GM12878 (cell line): ENCODE measurements around the gene DLST. TPM values are rescaled to one million over a fixed set of nuclear protein-coding genes. Genes with fewer than 3 reads are reported as not detected.

Source experiments
- ATAC-seq: fragments of 200-7000 bp; cut with Tn5 transposase; 3 replicates; pipeline ENCODE4 v1.9.1; 2020; ENCODE audit warnings: mild to moderate bottlenecking, moderate library complexity
- BruUV-seq: library from RNA; stranded (reverse); fragments of 400-500 nt; replicated peaks from 2 replicates; lab custom pipeline; 2021; lab: Mats Ljungman, UMichigan
- CTCF ChIA-PET: fragments of 300-600 bp; sonication (Branson Sonifier 250); formaldehyde crosslinking; extraction: SDS; loops from one replicate; lab custom pipeline; 2021; ENCODE audit warnings: inconsistent platforms; lab: Yijun Ruan, JAX
- POLR2A ChIA-PET: fragments of 350-600 bp; formaldehyde crosslinking; extraction: SDS; loops from one replicate; lab custom pipeline; 2021; ENCODE audit warnings: inconsistent platforms; lab: Charles Lee
- RAD21 ChIA-PET: fragments of 300-600 bp; sonication (Branson Sonifier 250); formaldehyde crosslinking; loops from one replicate; lab custom pipeline; 2023; ENCODE audit warnings: antibody characterized with exemption; ENCODE audit not compliant: unreplicated experiment; lab: Charles Lee
- SMC1A ChIA-PET: fragments of 300-600 bp; sonication (Branson Sonifier 250); formaldehyde crosslinking; loops from one replicate; lab custom pipeline; 2023; ENCODE audit not compliant: unreplicated experiment, uncharacterized antibody; lab: Charles Lee
- DNase-seq: peaks from one replicate; pipeline ENCODE4 v3.0.0-alpha.2; 2011; ENCODE audit warnings: low read depth, low spot score
- FAIRE-seq: peaks from 3 replicates; lab custom pipeline; 2011; peaks lifted over from hg19 to GRCh38; lab: Jason Lieb, UNC
- H2AFZ ChIP-seq: 2 replicates; pipeline ENCODE4 v1.6.0; 2011; ENCODE audit warnings: low read depth, low read length, control low read depth; ENCODE audit not compliant: control insufficient read depth
- H3K27ac ChIP-seq: 2 replicates; pipeline ENCODE4 v1.5.1; 2011; ENCODE audit warnings: control low read depth; ENCODE audit not compliant: control insufficient read depth, insufficient read depth
- H3K27me3 ChIP-seq, 2 experiments: replicated peaks in 1 of 2; 2 replicates each; pipeline versions ENCODE4 v1.6.0 to v1.6.1; 2011; ENCODE audit warnings: low read length in 1 of 2; ENCODE audit not compliant: control insufficient read depth in 2 of 2, insufficient read depth in 2 of 2
- H3K36me3 ChIP-seq, 2 experiments: 2 replicates each; pipeline ENCODE4 v1.5.1; 2011; ENCODE audit warnings: low read length in 1 of 2; ENCODE audit not compliant: control insufficient read depth in 2 of 2, insufficient read depth in 2 of 2
- H3K4me1 ChIP-seq: 2 replicates; pipeline ENCODE4 v1.6.1; 2011; ENCODE audit warnings: mild to moderate bottlenecking, low read length, moderate library complexity, mixed read lengths; ENCODE audit not compliant: control insufficient read depth, insufficient read depth
- H3K4me2 ChIP-seq: 2 replicates; pipeline ENCODE4 v1.6.0; 2011; ENCODE audit warnings: control low read depth; ENCODE audit not compliant: control insufficient read depth, insufficient read depth
- H3K4me3 ChIP-seq: fragments of 200-600 bp; sonication (generic); 2 replicates; pipeline ENCODE4 v1.5.1; 2016
- H3K79me2 ChIP-seq: 2 replicates; pipeline ENCODE4 v1.6.0; 2011; ENCODE audit warnings: low read length; ENCODE audit not compliant: control insufficient read depth, insufficient read depth
- H3K9ac ChIP-seq: 2 replicates; pipeline ENCODE4 v1.8.0; 2011; ENCODE audit warnings: low read length, control low read depth, mixed read lengths; ENCODE audit not compliant: control insufficient read depth, insufficient read depth
- H3K9me3 ChIP-seq: replicated peaks from 3 replicates; pipeline ENCODE4 v1.5.1; 2011; ENCODE audit warnings: mild to moderate bottlenecking, low read length; ENCODE audit not compliant: control insufficient read depth, insufficient read depth
- H4K20me1 ChIP-seq: 2 replicates; pipeline ENCODE4 v1.6.0; 2011; ENCODE audit not compliant: control insufficient read depth, insufficient read depth
- CBX3 ChIP-seq: fragments of 200-600 bp; sonication (generic); IDR thresholded peaks from 2 replicates; pipeline ENCODE4 v1.6.1; 2016; ENCODE audit warnings: low read depth, borderline replicate concordance
- CHD2 ChIP-seq: IDR thresholded peaks from 2 replicates; pipeline ENCODE4 v1.6.1; 2011; ENCODE audit warnings: low read depth, low read length, improper control_type of control experiment, borderline replicate concordance
- EED ChIP-seq: sonication (generic); IDR thresholded peaks from 2 replicates; pipeline ENCODE4 v1.6.1; 2016; ENCODE audit warnings: antibody characterized with exemption, low read depth
- RAD51 ChIP-seq: fragments of 450-650 bp; IDR thresholded peaks from 2 replicates; pipeline ENCODE4 v1.6.1; 2016; ENCODE audit warnings: moderate library complexity, mild to moderate bottlenecking, inconsistent platforms
- SREBF2 ChIP-seq: IDR thresholded peaks from 2 replicates; pipeline ENCODE4 v1.6.1; 2012; ENCODE audit warnings: mild to moderate bottlenecking, low read length
- WGBS: methylation state at CpG from one replicate; pipeline ENCODE4 v1.1.6; 2016; ENCODE audit warnings: low lambda C conversion rate; ENCODE audit not compliant: insufficient replicate concordance, insufficient coverage; ENCODE audit errors: missing lambda C conversion rate; 5-methylcytosine and 5-hydroxymethylcytosine counted together
- in situ Hi-C: fragments of 300-500 bp; cut with MboI; formaldehyde crosslinking; loops from 9 replicates; pipeline ENCODE4 v1.14.3; 2018; ENCODE audit warnings: mixed read lengths
- intact Hi-C: fragments of 100-400 bp; cut with micrococcal nuclease; formaldehyde crosslinking; loops from one replicate; pipeline ENCODE4 v1.14.2; 2022; ENCODE audit not compliant: unreplicated experiment
- polyA plus RNA-seq, 11 experiments: library from polyadenylated mRNA; depleted of rRNA in 4 of 11; unstranded in 6 of 11; stranded (reverse) in 5 of 11; fragments of >200 nt; fragmentation: Nextera tagmentation in 4 of 11; fragmentation: Illumina TruSeq in 1 of 11; extraction: Ambion mirVana in 4 of 11; extraction: Trizol in 1 of 11; gene quantifications; 1 replicate in 1 of 11; 2 replicates in 10 of 11; pipeline versions ENCODE4 v1.2.1 to v1.2.3, GENCODE V29; 2011 to 2016; ENCODE audit warnings: inconsistent platforms in 2 of 11, missing spikeins in 2 of 11, low read depth in 1 of 11
- total RNA-seq, 4 experiments: library from RNA; depleted of rRNA in 3 of 4; stranded (reverse); fragments of >200 nt in 3 of 4; fragmentation: Illumina TruSeq in 1 of 4; extraction: Trizol in 1 of 4; gene quantifications; 2 replicates each; pipeline versions ENCODE4 v1.2.1 to v1.2.3, GENCODE V29; 2013 to 2021
- TF ChIP-seq, protein P1 (sequence below): fragments of 450-650 bp; IDR thresholded peaks from 2 replicates; pipeline ENCODE4 v1.6.1; 2017; ENCODE audit warnings: mild to moderate bottlenecking, moderate library complexity
- TF ChIP-seq, protein P2 (sequence below): IDR thresholded peaks from 2 replicates; pipeline ENCODE4 v1.6.1; 2011; ENCODE audit warnings: borderline replicate concordance, low read depth, mild to moderate bottlenecking, moderate library complexity, mixed read lengths, low read length; ENCODE audit not compliant: insufficient read depth; ENCODE audit errors: extremely low read length

The DLST gene
- total and polyA plus RNA-seq, 10 of the 15 experiments (the other 5 are each of a cell fraction or from before 2014, with no cell fraction given), result 2.9 to 141 (median 67.7) TPM

GRCh38 chr14:74934476-74935359 is 53.0 kb downstream of the DLST start:
- H3K79me2 ChIP-seq, result no peaks in the 10 kb centered on the region
- H4K20me1 ChIP-seq, result no peaks in the 10 kb centered on the region
- ATAC-seq, result peak; percentile 53
- CTCF ChIA-PET, result interaction anchor here (0.7 to 1.5 kb wide), 6 partner anchors 8 to 74 kb away, joined by 3 to 10 read pairs (median 6); no protein-coding TSS in a partner anchor
- BruUV-seq, result no TSS peak
- no peak for TF ChIP-seq SREBF2
- TF ChIP-seq CHD2, result 0 out of 2 replicates have a peak, but pooled peaks have one; percentile 22
- TF ChIP-seq, protein P1, sequence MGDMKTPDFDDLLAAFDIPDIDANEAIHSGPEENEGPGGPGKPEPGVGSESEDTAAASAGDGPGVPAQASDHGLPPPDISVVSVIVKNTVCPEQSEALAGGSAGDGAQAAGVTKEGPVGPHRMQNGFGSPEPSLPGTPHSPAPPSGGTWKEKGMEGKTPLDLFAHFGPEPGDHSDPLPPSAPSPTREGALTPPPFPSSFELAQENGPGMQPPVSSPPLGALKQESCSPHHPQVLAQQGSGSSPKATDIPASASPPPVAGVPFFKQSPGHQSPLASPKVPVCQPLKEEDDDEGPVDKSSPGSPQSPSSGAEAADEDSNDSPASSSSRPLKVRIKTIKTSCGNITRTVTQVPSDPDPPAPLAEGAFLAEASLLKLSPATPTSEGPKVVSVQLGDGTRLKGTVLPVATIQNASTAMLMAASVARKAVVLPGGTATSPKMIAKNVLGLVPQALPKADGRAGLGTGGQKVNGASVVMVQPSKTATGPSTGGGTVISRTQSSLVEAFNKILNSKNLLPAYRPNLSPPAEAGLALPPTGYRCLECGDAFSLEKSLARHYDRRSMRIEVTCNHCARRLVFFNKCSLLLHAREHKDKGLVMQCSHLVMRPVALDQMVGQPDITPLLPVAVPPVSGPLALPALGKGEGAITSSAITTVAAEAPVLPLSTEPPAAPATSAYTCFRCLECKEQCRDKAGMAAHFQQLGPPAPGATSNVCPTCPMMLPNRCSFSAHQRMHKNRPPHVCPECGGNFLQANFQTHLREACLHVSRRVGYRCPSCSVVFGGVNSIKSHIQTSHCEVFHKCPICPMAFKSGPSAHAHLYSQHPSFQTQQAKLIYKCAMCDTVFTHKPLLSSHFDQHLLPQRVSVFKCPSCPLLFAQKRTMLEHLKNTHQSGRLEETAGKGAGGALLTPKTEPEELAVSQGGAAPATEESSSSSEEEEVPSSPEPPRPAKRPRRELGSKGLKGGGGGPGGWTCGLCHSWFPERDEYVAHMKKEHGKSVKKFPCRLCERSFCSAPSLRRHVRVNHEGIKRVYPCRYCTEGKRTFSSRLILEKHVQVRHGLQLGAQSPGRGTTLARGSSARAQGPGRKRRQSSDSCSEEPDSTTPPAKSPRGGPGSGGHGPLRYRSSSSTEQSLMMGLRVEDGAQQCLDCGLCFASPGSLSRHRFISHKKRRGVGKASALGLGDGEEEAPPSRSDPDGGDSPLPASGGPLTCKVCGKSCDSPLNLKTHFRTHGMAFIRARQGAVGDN, result peak; percentile 77; the same call in 1 of the 2 replicates
- TF ChIP-seq, protein P2, sequence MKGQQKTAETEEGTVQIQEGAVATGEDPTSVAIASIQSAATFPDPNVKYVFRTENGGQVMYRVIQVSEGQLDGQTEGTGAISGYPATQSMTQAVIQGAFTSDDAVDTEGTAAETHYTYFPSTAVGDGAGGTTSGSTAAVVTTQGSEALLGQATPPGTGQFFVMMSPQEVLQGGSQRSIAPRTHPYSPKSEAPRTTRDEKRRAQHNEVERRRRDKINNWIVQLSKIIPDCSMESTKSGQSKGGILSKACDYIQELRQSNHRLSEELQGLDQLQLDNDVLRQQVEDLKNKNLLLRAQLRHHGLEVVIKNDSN, result peak; percentile 22
- TF ChIP-seq CBX3, result no peak
- 0 out of 2 replicates have a peak, but pooled peaks have one; percentile 17 for TF ChIP-seq EED
- TF ChIP-seq RAD51, result peak; percentile 70
- DNase-seq, result no peak
- H3K36me3 ChIP-seq, result no peaks in the 10 kb centered on the region
- POLR2A ChIA-PET, result interaction anchor here (0.5 to 1.2 kb wide), 3 partner anchors 8 to 361 kb away, joined by 3 to 6 read pairs (median 3); no protein-coding TSS in a partner anchor
- no peak overlapping the region for H3K27ac ChIP-seq
- 59% methylated on average over 26 of the region's 26 CpGs for WGBS
- no peak overlapping the region for H3K9ac ChIP-seq
- FAIRE-seq, result no peak
- H3K4me2 ChIP-seq, result no peak overlapping the region
- intact Hi-C loops (no loop called here), in situ Hi-C loops (no loop called here)
- H3K4me3 ChIP-seq, result no peak overlapping the region
- RAD21 ChIA-PET, result interaction anchor here (1.3 kb wide), 1 partner anchor 9 kb away, joined by 5 read pairs; no protein-coding TSS in a partner anchor
- no peaks in the 10 kb centered on the region for H3K27me3 ChIP-seq
- H3K9me3 ChIP-seq, result no peaks in the 10 kb centered on the region; the same call in 2 of the 3 replicates
- peaks cover 19% of the 10 kb centered on the region for H3K4me1 ChIP-seq
- SMC1A ChIA-PET, result interaction anchor here (0.6 to 1.0 kb wide), 3 partner anchors 154 to 629 kb away, joined by 3 read pairs; no protein-coding TSS in a partner anchor
- peak overlapping the region; percentile 16 for H2AFZ ChIP-seq
